Muscle of leg (tissue), 11 donors: ENCODE data around the gene ICOSLG. TPM values are rescaled to one million over a fixed set of nuclear protein-coding genes. Genes with fewer than 3 reads are reported as not detected.
"Not testable (repeated sequence)": the region's sequence is repeated elsewhere in the genome, so short reads cannot be mapped to it uniquely, and the experiment has no call there.

Source experiments
- DNase-seq: peaks from one replicate; pipeline ENCODE4 v3.0.0; 2013
- H3K27ac ChIP-seq: one replicate; pipeline ENCODE4 v1.5.1; 2013; ENCODE audit warnings: mild to moderate bottlenecking, low read length, control low read depth
- H3K27me3 ChIP-seq: one replicate; pipeline ENCODE4 v1.6.1; 2013; ENCODE audit warnings: low read length; ENCODE audit not compliant: control insufficient read depth, insufficient read depth
- H3K36me3 ChIP-seq: one replicate; pipeline ENCODE4 v1.6.1; 2013; ENCODE audit warnings: low read length; ENCODE audit not compliant: control insufficient read depth, insufficient read depth
- H3K4me1 ChIP-seq: one replicate; pipeline ENCODE4 v1.6.1; 2013; ENCODE audit warnings: low read length; ENCODE audit not compliant: control insufficient read depth, insufficient read depth
- H3K4me3 ChIP-seq: one replicate; pipeline ENCODE4 v1.5.1; 2013; ENCODE audit warnings: low read length, control low read depth
- H3K9me3 ChIP-seq: replicated peaks from 2 replicates; pipeline ENCODE4 v1.6.1; 2013; ENCODE audit warnings: low read depth, low read length; ENCODE audit not compliant: control insufficient read depth
- WGBS: methylation state at CpG from one replicate; pipeline ENCODE4 v1.1.5; 2013; ENCODE audit warnings: missing lambda C conversion rate; ENCODE audit not compliant: insufficient coverage; 5-methylcytosine and 5-hydroxymethylcytosine counted together
- polyA plus RNA-seq, 8 donors: library from polyadenylated mRNA; unstranded; fragments of 120-200 nt; gene quantifications; one replicate each; pipeline versions ENCODE4 v1.2.1 to v1.2.3, GENCODE V29; 2013; ENCODE audit warnings: inconsistent platforms in 1 of 8, low replicate concordance in 1 of 8; ENCODE audit not compliant: insufficient read length in 8 of 8, insufficient read depth in 1 of 8
- total RNA-seq: library from RNA; stranded (reverse); fragments of 120-200 nt; gene quantifications from one replicate; pipeline ENCODE4 v1.2.4, GENCODE V29; 2013

ICOSLG gene
- total and polyA plus RNA-seq, 9 donors, result 1.9 to 10.8 (median 8.1) TPM

DNA sequence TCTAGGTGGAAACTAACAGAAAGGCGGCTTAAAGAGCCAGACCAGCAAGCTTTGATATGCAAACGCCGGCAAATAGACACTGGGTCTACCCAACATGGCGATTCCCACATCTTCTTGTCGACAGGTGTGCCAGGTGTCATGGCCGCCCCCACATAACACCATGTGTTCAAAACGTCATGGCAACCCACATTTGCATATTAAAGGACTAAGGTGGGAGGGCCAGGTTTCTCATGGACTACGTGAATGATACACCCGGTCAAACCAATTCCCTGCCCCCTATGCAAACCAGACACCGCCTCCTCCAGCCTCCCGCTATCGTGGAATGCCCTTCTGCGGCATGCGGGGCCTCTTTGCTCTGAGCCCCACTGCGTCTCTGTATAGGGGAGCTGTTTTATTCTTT is 41.3 kb downstream of the ICOSLG start:
- Histone ChIP-seq H3K4me3 (no peak overlapping the region), H3K4me1 (no peaks in the 10 kb centered on the region), H3K27ac (no peak overlapping the region), H3K27me3 (no peaks in the 10 kb centered on the region), H3K36me3 (no peaks in the 10 kb centered on the region), H3K9me3 (no peaks in the 10 kb centered on the region)
- DNase-seq, result no peak
- 76% methylated on average over 4 of the region's 15 CpGs for WGBS

DNA sequence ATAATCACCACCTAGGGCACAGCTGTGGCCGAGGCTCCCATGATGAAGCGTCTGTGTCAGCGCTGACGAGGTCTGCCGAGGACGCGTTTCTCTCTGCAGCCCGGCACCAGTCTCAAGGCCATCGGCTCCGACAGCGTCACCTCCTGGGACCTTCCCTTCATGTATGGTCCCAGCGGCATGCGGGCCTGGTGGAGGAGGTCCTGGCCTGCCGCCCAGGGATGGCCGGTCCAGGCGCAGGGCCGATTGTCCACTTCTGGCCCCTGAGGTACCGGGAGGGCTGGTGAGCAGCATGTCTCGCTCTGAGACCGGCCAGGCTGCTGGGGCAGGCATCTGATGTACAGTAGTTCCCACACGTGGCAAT is 43.6 kb downstream of the ICOSLG start:
- H3K4me1 ChIP-seq, H3K4me3 ChIP-seq, H3K27me3 ChIP-seq, H3K36me3 ChIP-seq, H3K27ac ChIP-seq, DNase-seq, H3K9me3 ChIP-seq: not testable (repeated sequence)
- no CpG with 5 or more reads among the region's 21 CpGs for WGBS

DNA sequence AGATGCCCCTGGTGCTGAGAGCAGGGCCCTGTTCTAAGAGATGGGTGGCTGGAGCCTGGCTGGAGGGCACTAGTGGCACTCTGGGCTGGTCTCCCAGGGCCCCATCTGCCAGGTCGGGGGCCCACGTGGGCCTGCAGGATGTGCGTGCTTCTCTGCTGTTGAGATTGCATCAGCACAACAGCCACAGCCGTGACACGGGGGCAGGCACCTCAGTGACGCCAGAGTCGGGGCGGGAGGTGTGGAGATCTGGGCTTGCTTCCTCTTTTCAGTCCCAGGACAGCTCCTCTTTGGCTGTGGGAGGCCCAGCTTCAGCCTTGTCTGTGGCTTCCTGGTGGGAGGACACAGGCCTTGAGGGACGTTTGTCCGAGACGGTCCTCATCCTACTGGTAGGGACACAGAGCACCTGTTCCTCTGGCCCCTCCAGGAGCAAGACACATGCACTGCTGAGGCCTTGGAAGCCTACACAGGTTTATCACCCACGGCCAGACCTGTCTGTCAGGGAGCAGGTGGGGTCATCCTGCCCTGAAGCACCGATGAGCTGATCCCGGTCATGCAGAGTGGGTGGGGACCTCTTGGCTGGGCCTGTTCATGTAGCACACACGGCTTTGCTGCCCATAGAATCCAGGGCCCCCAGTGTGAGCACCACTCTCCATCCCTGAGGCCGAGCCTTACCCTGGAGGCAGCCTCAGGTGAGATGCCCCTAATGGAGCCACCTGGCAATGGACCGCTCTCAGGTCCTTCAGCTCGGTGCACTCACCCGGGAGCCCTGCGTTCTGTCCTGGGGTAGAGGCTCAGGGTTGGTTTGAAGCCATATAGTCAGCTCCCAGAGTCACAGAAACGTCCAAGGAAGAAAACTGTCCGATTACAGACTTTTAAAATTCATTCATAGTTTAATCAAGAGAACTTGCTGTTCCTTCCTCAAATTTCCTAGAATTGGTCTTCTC is 44.3 kb downstream of the ICOSLG start:
- not testable (repeated sequence) for H3K27ac ChIP-seq, H3K36me3 ChIP-seq, H3K4me1 ChIP-seq, DNase-seq, H3K9me3 ChIP-seq, H3K27me3 ChIP-seq, H3K4me3 ChIP-seq
- WGBS, result no CpG with 5 or more reads among the region's 22 CpGs

DNA sequence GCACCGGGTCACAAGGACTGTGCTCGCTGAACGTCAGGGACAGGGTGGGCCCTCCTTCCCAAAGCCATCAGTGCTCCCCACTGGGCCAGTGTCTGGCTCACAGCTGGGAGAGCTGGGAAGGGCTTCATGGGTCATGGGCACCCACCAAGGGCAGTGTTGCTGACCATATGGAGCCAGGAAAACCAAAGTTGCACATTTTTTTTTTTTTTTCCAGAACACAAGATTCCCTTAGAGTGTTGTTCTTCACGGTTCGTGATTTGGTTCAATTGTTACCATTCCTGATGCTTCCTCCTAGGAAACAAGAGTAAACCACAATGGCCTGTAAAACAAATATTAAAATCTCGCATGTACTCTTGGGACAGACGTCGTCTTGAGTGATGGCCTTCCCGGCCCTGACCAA is 45.9 kb downstream of the ICOSLG start:
- H3K36me3 ChIP-seq, H3K9me3 ChIP-seq, H3K27me3 ChIP-seq, H3K4me1 ChIP-seq, H3K4me3 ChIP-seq, DNase-seq, H3K27ac ChIP-seq: not testable (repeated sequence)
- WGBS, result no CpG with 5 or more reads among the region's 9 CpGs

DNA sequence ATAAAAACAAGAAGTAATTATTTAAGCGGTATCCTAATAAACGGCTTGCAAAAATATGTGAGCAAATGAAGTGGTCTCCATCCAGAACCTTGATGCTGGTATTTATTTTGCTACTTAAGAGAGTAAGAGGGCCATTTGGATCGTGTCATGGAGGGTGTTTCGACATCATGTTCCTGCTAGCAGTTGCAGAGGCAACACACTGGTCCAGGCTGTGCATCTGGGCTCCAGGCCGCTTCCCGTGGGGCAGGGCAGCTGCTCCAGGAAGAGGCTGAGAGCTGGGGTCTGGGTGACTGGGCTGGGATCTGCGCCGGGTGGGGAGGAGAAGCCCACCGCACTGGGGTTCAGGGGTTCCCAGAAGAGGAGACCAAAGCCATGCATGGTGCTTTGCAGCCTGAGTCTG is 46.3 kb downstream of the ICOSLG start:
- not testable (repeated sequence) for DNase-seq, H3K9me3 ChIP-seq, H3K4me3 ChIP-seq, H3K27me3 ChIP-seq, H3K36me3 ChIP-seq, H3K4me1 ChIP-seq, H3K27ac ChIP-seq
- WGBS, result no CpG with 5 or more reads among the region's 9 CpGs

DNA sequence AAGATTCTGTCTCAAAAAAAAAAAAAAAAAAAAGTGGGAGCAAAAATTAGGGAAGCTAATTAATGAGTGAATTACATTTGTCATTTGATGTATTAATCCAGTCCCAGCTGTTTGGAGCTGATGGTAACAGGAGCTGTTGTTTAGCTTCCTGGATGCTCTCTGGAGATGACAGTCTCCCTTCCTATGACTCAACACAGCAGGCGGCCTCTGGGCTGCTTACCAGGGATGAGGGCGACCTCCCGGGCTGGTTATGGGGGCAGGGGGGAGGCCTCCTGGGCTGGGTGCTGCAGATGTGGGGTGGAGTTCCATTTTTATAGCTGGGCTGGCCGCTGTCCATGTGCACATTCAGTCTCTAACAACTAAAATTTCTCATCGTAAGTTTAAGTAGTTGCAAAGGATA is 47.6 kb downstream of the ICOSLG start:
- WGBS, result no CpG with 5 or more reads among the region's 5 CpGs
- H3K27me3 ChIP-seq, H3K27ac ChIP-seq, H3K4me1 ChIP-seq, H3K4me3 ChIP-seq, H3K36me3 ChIP-seq, H3K9me3 ChIP-seq, DNase-seq: not testable (repeated sequence)

DNA sequence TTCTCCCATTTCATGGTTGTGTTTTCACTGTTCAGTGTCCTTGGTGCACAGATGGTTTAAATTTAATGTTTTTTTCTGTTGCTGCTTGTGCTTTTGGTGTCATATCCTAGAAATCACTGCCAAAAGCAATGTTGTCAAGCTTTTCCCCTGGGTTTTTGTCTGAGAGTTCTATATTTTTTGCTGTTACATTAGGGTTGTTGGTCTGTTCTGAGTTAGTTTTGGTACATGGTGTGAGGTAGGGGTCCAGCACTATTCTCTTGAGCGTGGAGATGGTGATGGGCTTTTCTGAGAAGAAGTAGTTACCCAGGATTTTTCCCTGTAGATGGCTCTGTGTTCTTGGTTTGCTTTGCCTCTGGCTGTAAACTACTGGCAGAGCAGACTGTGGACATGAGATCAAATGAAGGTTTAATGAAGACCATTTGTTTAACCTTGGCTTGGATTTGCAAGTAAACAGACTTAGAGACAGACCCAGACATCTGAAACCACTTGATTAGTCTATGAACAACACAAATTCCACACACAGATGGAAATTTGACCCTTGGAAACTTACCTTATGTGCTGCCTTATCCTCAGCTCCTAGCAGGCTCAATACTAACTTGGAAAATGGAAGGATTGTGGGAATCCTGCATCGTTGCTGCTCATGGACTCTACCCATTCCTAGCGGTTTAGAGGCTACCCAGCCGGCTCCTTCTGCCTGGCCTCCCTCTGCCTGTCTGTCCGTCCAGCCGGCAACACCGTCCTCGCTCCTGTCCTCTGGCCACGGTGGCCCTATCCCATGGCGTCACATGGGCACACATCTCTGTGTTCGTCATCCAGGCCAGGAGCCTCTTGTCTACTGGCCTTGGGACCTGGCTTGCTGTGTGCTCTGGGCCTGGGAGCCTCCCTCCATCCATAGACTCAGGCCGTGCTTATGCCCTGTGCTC is 50.1 kb downstream of the ICOSLG start:
- H3K27ac ChIP-seq, H3K9me3 ChIP-seq, H3K36me3 ChIP-seq, H3K4me1 ChIP-seq, H3K4me3 ChIP-seq, H3K27me3 ChIP-seq: not testable (repeated sequence)
- DNase-seq, result peak; percentile 78
- no CpG with 5 or more reads among the region's 12 CpGs for WGBS

DNA sequence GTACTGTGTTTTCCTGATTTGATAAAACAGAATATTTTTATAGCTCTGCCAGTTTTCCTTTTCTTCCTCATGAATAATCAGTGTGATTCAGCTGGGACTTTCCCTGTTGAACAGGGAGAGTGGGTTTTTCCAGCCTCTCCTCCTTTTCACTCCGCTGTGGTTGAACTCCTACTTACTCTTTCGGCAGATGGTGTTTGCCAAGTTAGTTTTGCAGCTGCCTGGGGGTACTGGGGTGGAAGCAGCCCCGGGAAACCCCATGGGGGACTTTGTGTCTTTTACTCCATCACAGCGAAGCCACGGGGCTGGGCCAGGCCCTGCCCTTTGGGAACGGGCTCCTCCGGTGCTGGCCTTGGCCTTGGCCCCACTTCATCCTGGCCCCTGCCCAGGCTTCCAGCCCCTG is 55.9 kb downstream of the ICOSLG start:
- not testable (repeated sequence) for H3K27me3 ChIP-seq
- no CpG with 5 or more reads among the region's 7 CpGs for WGBS

DNA sequence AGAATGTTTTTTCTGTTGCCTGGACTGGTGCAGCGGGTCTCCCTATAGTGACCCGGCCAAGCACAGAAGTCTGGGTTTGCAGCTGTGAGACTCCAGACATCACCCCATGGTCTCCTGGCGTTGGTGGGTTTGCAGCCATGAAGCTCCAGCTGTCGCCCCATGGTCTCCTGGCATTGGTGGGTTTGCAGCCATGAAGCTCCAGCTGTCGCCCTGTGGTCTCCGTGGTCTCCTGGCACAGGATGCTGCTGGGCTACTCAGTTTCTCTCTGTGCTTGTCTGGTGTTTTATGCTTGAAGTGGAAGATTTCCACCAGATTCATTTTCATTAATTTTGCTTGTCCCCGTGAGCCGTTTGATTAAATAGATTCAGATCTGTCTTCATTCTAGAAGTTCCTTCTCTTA is 58.5 kb downstream of the ICOSLG start:
- H3K4me1 ChIP-seq, H3K27me3 ChIP-seq, H3K4me3 ChIP-seq, H3K9me3 ChIP-seq, H3K27ac ChIP-seq, H3K36me3 ChIP-seq, DNase-seq: not testable (repeated sequence)
- no CpG with 5 or more reads among the region's 8 CpGs for WGBS

More for the DNA sequence above, 55.9 kb downstream of the ICOSLG start:
- not testable (repeated sequence) for H3K36me3 ChIP-seq, DNase-seq, H3K4me1 ChIP-seq, H3K4me3 ChIP-seq, H3K9me3 ChIP-seq, H3K27ac ChIP-seq

DNA sequence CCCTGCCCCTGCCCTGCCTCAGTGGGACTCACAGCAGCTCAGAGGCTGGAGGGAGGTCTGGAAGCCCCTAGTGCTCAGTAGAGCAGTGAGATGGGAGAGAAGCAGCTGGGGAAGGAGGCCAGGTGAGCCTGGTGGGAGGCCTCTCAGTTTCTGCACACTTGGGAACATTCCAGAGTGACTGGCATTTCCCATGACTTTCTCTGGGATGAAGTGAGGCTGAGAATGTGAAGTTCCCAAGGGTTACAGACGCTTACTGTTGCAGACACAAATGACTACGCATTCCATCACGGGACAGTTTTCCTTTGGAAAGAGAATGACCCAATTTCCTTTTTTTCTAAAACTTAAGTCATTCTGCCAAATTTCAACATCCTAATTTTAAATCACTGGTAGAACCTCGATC is 59.2 kb downstream of the ICOSLG start:
- not testable (repeated sequence) for H3K4me3 ChIP-seq, H3K36me3 ChIP-seq

More for the DNA sequence above, 59.2 kb downstream of the ICOSLG start:
- H3K9me3 ChIP-seq, DNase-seq, H3K27me3 ChIP-seq, H3K4me1 ChIP-seq, H3K27ac ChIP-seq: not testable (repeated sequence)
- WGBS, result no CpG with 5 or more reads among the region's 4 CpGs
